ENCODE data around the gene GALNT1. TPM values are rescaled to one million over a fixed set of nuclear protein-coding genes. Genes with fewer than 3 reads are reported as not detected.

The GALNT1 gene
- total RNA-seq, 1 experiment from 2014 or later, result 80.1 TPM

- ChIA-PET POLR2A (no interaction called here), CTCF (no interaction called here)
- peaks cover 7% of the 10 kb centered on the region for H3K36me3 Mint-ChIP-seq
- TF ChIP-seq ZNF416 (CRISPR knock-in tag; IDR thresholded peaks at IDR 0.05) (no peak), CBFB (CRISPR knock-in tag; IDR thresholded peaks at IDR 0.05; ENCODE audit: low read depth) (no peak), CDX4 (CRISPR knock-in tag; IDR thresholded peaks at IDR 0.05; ENCODE audit: borderline replicate concordance) (no peak), ZNF232 (CRISPR knock-in tag; IDR thresholded peaks at IDR 0.05) (no peak), CTCF (IDR thresholded peaks at IDR 0.05) (no peak), FOXP1 (CRISPR knock-in tag; IDR thresholded peaks at IDR 0.05; ENCODE audit: borderline replicate concordance) (no peak), ZNF138 (CRISPR knock-in tag; conservative IDR thresholded peaks at IDR 0.05) (no peak), KAT7 (CRISPR knock-in tag; IDR thresholded peaks at IDR 0.05; ENCODE audit: borderline replicate concordance) (no peak), ZNF396 (CRISPR knock-in tag; IDR thresholded peaks at IDR 0.05; ENCODE audit: borderline replicate concordance) (no peak), ZBTB21 (CRISPR knock-in tag; IDR thresholded peaks at IDR 0.05; ENCODE audit: borderline replicate concordance) (no peak), MLX (CRISPR knock-in tag; IDR thresholded peaks at IDR 0.05) (no peak), OVOL2 (CRISPR knock-in tag; IDR thresholded peaks at IDR 0.05; ENCODE audit: borderline replicate concordance) (no peak), ZNF423 (CRISPR knock-in tag; IDR thresholded peaks at IDR 0.05) (no peak), NFYB (CRISPR knock-in tag; conservative IDR thresholded peaks at IDR 0.05; ENCODE audit: low read depth) (no peak), EMX1 (CRISPR knock-in tag; IDR thresholded peaks at IDR 0.05) (no peak), FOXJ3 (CRISPR knock-in tag; IDR thresholded peaks at IDR 0.05; ENCODE audit: borderline replicate concordance) (no peak), MYBL2 (CRISPR knock-in tag; IDR thresholded peaks at IDR 0.05) (no peak), AFF4 (CRISPR knock-in tag; IDR thresholded peaks at IDR 0.05; ENCODE audit: borderline replicate concordance) (no peak)
- no peaks in the 10 kb centered on the region for H3K27me3 Mint-ChIP-seq (ENCODE audit: low read depth)
- no peak overlapping the region for H3K4me3 Mint-ChIP-seq
- peaks cover 25% of the 10 kb centered on the region for H3K9me3 Mint-ChIP-seq
- H3K4me1 Mint-ChIP-seq, result peaks cover 30% of the 10 kb centered on the region
- H3K27ac Mint-ChIP-seq, result no peak overlapping the region
- DNase-seq (ENCODE audit: low spot score) (no peak), ATAC-seq (no peak)
Observed at GRCh38 chr18:35749701-35750100, 168.2 kb downstream of the GALNT1 start.

GRCh38 chr18:35750929-35751328 is 169.4 kb downstream of the GALNT1 start:
- Mint-ChIP-seq H3K36me3 (peaks cover 4% of the 10 kb centered on the region), H3K9me3 (peaks cover 13% of the 10 kb centered on the region), H3K27ac (no peak overlapping the region), H3K4me1 (peaks cover 39% of the 10 kb centered on the region), H3K27me3 (ENCODE audit: low read depth) (no peaks in the 10 kb centered on the region), H3K4me3 (no peak overlapping the region)
- no peak for ATAC-seq
- no peak for DNase-seq (ENCODE audit: low spot score)
- ChIA-PET CTCF (no interaction called here), POLR2A (no interaction called here)
- TF ChIP-seq RELA (CRISPR knock-in tag; IDR thresholded peaks at IDR 0.05; ENCODE audit: borderline replicate concordance) (no peak), CREB1 (CRISPR knock-in tag; IDR thresholded peaks at IDR 0.05) (no peak), PREB (CRISPR knock-in tag; IDR thresholded peaks at IDR 0.05; ENCODE audit: borderline replicate concordance) (no peak), USF1 (CRISPR knock-in tag; IDR thresholded peaks at IDR 0.05) (no peak), ZNF138 (CRISPR knock-in tag; conservative IDR thresholded peaks at IDR 0.05) (no peak), ELF4 (CRISPR knock-in tag; IDR thresholded peaks at IDR 0.05; ENCODE audit: low read depth) (no peak), ZNF425 (CRISPR knock-in tag; conservative IDR thresholded peaks at IDR 0.05) (no peak)

All from WTC11 (cell line).